PC-9 (cell line): ENCODE results near the gene CALN1.

Source experiments
- EZH2 ChIP-seq: fragments of 200-600 bp; sonication (generic); IDR thresholded peaks from 2 replicates; pipeline ENCODE4 v1.8.0; 2017; ENCODE audit warnings: antibody characterized with exemption, low read depth
- TF ChIP-seq, protein P1 (sequence below): fragments of 200-600 bp; sonication (generic); conservative IDR thresholded peaks from 2 replicates; pipeline ENCODE4 v1.6.1; 2017; ENCODE audit warnings: mixed run types, antibody characterized with exemption, mild to moderate bottlenecking, moderate library complexity

DNA sequence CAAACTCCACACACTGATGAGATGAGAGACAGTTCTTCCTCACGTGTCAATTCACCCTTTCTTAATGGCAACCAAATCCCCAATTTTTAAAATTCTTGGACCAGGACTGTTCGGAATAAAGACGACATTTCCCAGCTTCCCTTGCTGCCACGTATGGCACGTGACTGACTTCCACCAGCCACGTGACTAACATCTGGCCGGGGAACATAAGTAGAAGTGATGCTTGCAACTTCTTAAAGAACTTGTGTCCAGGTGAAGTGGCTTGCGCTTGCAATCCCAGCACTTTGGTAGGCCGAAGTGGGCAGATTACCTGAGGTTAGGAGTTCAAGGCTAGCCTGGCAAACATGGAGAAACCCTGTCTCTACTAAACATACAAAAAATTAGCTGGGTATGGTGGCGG lies 405.1 kb downstream of the CALN1 start:
- TF ChIP-seq, protein P1, sequence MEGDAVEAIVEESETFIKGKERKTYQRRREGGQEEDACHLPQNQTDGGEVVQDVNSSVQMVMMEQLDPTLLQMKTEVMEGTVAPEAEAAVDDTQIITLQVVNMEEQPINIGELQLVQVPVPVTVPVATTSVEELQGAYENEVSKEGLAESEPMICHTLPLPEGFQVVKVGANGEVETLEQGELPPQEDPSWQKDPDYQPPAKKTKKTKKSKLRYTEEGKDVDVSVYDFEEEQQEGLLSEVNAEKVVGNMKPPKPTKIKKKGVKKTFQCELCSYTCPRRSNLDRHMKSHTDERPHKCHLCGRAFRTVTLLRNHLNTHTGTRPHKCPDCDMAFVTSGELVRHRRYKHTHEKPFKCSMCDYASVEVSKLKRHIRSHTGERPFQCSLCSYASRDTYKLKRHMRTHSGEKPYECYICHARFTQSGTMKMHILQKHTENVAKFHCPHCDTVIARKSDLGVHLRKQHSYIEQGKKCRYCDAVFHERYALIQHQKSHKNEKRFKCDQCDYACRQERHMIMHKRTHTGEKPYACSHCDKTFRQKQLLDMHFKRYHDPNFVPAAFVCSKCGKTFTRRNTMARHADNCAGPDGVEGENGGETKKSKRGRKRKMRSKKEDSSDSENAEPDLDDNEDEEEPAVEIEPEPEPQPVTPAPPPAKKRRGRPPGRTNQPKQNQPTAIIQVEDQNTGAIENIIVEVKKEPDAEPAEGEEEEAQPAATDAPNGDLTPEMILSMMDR: no peak
- no peak for TF ChIP-seq EZH2
